ENCODE results near the gene FPGS.

The FPGS gene

GRCh38 chr9:127805620-127806019, 2.9 kb downstream of the FPGS start:
- H3K4me3 Mint-ChIP-seq = no peak overlapping the region
- no peaks in the 10 kb centered on the region for H3K9me3 Mint-ChIP-seq

GRCh38 chr9:127806871-127807270, 4.2 kb downstream of the FPGS start:
- TF ChIP-seq CTCF (IDR thresholded peaks at IDR 0.05) = no peak
- Mint-ChIP-seq H3K27ac (no peak overlapping the region), H3K4me1 (peaks cover 16% of the 10 kb centered on the region), H3K36me3 (ENCODE audit: low read depth) (peaks cover 24% of the 10 kb centered on the region), H3K4me3 (no peak overlapping the region), H3K27me3 (ENCODE audit: low read depth, poor library complexity) (peaks cover 7% of the 10 kb centered on the region), H3K9me3 (no peaks in the 10 kb centered on the region)
- DNase-seq = no peak

More at GRCh38 chr9:127805620-127806019, 2.9 kb downstream of the FPGS start:
- TF ChIP-seq CTCF (IDR thresholded peaks at IDR 0.05) = peak; percentile 41
- Mint-ChIP-seq H3K4me1 (peaks cover 17% of the 10 kb centered on the region), H3K27me3 (ENCODE audit: low read depth, poor library complexity) (peaks cover 7% of the 10 kb centered on the region), H3K36me3 (ENCODE audit: low read depth) (peaks cover 21% of the 10 kb centered on the region), H3K27ac (no peak overlapping the region)
- peak; percentile 61 for DNase-seq

GRCh38 chr9:127808347-127809001, 5.8 kb downstream of the FPGS start:
- peaks cover 7% of the 10 kb centered on the region for H3K27me3 Mint-ChIP-seq (ENCODE audit: low read depth, poor library complexity)
- no peaks in the 10 kb centered on the region for H3K9me3 Mint-ChIP-seq
- H3K4me3 Mint-ChIP-seq = no peak overlapping the region
- H3K27ac Mint-ChIP-seq = no peak overlapping the region
- DNase-seq = no peak
- H3K36me3 Mint-ChIP-seq (ENCODE audit: low read depth) = peaks cover 25% of the 10 kb centered on the region
- peaks cover 5% of the 10 kb centered on the region for H3K4me1 Mint-ChIP-seq
- no peak for TF ChIP-seq CTCF (IDR thresholded peaks at IDR 0.05)

GRCh38 chr9:127809002-127809539, 6.4 kb downstream of the FPGS start:
- TF ChIP-seq CTCF (IDR thresholded peaks at IDR 0.05) = no peak
- Mint-ChIP-seq H3K9me3 (no peaks in the 10 kb centered on the region), H3K27ac (no peak overlapping the region), H3K4me1 (no peaks in the 10 kb centered on the region), H3K4me3 (peak overlapping the region; percentile 40), H3K27me3 (ENCODE audit: low read depth, poor library complexity) (peaks cover 7% of the 10 kb centered on the region), H3K36me3 (ENCODE audit: low read depth) (peaks cover 25% of the 10 kb centered on the region)
- DNase-seq = no peak

DNA sequence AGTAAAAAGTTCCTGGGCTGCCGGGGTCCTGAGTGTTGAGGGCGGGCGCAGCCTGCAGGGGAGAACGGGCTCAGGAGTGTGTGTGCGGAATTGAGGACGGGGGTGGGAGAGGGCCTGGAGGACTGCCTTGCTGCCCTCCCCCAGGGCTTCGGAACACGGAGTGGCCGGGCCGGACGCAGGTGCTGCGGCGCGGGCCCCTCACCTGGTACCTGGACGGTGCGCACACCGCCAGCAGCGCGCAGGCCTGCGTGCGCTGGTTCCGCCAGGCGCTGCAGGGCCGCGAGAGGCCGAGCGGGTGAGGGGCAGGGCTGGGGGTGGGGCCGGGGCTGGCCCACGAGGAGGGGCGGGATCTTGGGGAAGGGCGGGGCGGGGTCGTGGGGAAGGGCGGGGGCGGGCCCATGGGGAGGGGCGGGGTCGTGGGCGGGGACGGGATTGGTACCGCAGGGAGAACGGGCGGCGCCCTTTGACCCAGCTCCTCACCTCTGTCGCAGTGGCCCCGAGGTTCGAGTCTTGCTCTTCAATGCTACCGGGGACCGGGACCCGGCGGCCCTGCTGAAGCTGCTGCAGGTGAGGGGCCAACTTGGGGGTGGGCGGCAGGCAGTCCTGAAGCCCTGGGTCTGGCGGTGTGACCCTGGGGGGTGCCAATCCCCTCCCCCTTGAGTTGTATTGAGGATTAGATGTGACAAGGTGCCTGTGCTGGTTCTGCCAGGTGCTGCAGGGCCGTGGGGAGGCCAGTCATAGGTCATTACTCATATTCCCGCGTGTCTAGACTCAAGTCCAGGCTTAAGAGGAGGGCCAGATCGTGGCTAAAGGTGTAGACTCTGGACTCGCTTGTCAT, 7.1 kb downstream of the FPGS start:
- Mint-ChIP-seq H3K4me3 (peak overlapping the region; percentile 40), H3K9me3 (no peaks in the 10 kb centered on the region), H3K27ac (no peak overlapping the region), H3K36me3 (ENCODE audit: low read depth) (peaks cover 25% of the 10 kb centered on the region), H3K27me3 (ENCODE audit: low read depth, poor library complexity) (peaks cover 7% of the 10 kb centered on the region), H3K4me1 (no peaks in the 10 kb centered on the region)
- no peak for TF ChIP-seq CTCF (IDR thresholded peaks at IDR 0.05)
- peak; percentile 77 for DNase-seq
